Measurements from ENCODE around the gene HSD17B4.
"Not testable (repeated sequence)": the region's sequence is repeated elsewhere in the genome, so short reads cannot be mapped to it uniquely, and the experiment has no call there.

The HSD17B4 gene

GRCh38 chr5:119480629-119481028 lies 28.3 kb downstream of the HSD17B4 start:
- not testable (repeated sequence) for DNase-seq (ENCODE audit: low read depth in 2 of 2)

GRCh38 chr5:119483155-119483554 lies 30.9 kb downstream of the HSD17B4 start:
- DNase-seq (ENCODE audit: low read depth in 2 of 2) = no peak

DNA sequence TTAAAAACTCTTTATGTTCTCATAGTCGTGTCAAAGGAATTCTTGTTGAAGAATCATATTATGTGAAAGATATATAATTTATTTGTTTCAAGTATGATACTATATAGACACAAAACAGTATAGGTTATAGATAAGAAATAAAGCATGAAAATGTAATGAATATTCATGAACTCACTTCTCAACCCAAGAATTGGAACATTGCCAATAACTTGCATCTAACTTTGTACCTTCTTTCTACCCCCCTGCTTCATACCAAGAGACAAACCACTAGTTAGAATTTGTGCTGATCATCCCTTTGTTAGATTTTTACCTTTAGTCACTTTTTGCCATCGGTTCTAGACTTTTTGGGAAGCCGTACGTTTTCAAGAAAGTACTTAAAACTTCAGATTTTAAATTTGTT lies 32.6 kb downstream of the HSD17B4 start:
- DNase-seq (ENCODE audit: low read depth in 2 of 2) = no peak

GRCh38 chr5:119501671-119502179 lies 49.4 kb downstream of the HSD17B4 start:
- no peak for DNase-seq (ENCODE audit: low read depth in 2 of 2)

DNA sequence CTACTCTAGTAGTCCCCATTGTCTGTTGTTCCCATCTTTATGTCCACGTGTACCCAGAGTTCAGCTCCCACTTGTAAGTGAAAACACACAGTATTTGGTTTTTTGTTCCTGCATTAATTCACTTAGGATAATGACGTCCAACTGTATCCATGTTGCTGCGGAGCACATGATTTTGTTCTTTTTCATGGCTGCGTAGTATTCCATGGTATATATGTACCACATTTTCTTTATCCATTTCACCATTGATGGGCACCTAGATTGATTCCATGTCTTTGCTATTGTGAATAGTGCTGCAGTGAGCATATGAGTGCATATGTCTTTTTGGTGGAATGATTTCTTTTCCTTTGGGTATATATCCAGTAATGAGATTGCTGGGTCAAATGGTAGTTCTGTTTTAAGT lies 51.6 kb downstream of the HSD17B4 start:
- not testable (repeated sequence) for DNase-seq (ENCODE audit: low read depth in 2 of 2)

DNA sequence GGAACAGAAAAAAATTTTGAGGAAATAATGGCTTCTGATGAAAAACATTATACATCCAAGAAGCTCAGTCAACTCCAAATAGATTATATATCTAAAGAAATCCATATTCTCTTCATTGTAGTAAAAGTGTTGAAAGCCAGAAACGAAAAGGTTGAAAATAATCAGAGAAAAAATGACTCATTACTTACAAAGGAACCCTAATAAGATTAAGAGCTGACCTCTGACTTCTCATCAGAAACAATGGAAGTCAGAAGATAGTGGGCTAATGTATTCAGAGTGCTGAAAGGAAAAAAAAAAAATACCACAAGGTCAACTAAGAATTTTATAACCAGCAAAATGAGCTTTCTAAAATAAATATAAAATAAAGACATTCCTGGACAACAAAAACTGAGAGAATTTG lies 60.0 kb downstream of the HSD17B4 start:
- DNase-seq (ENCODE audit: low read depth in 2 of 2) = no peak

GRCh38 chr5:119515192-119515591 lies 62.9 kb downstream of the HSD17B4 start:
- DNase-seq (ENCODE audit: low read depth in 2 of 2) = no peak

- not testable (repeated sequence) for DNase-seq (ENCODE audit: low read depth in 2 of 2)
These were observed 64.8 kb downstream of the HSD17B4 start for GRCh38 chr5:119517115-119517514.

DNA sequence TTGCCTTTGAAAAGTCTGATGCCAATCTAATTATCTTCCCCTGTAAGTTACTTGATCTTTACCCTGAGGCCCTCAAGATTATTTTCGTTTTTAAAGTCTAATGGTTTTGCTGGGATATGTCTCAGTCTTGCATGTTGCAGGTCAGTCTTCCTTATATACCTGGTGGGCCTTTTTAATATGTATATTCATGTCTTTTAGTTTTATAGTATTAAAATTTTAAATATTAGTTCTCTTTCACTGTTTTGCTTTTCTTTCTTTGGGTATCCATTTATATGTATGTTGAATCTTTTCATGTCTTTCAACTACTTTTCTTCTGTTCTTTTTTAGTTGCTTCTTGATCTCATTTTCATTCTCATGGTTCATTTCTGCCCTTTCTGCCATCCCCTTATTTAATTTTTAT lies 68.9 kb downstream of the HSD17B4 start:
- no peak for DNase-seq (ENCODE audit: low read depth in 2 of 2)

GRCh38 chr5:119522841-119523240 lies 70.5 kb downstream of the HSD17B4 start:
- no peak for DNase-seq (ENCODE audit: low read depth in 2 of 2)

- no peak for DNase-seq (ENCODE audit: low read depth in 2 of 2)
These were observed 72.2 kb downstream of the HSD17B4 start for GRCh38 chr5:119524485-119524884.

DNA sequence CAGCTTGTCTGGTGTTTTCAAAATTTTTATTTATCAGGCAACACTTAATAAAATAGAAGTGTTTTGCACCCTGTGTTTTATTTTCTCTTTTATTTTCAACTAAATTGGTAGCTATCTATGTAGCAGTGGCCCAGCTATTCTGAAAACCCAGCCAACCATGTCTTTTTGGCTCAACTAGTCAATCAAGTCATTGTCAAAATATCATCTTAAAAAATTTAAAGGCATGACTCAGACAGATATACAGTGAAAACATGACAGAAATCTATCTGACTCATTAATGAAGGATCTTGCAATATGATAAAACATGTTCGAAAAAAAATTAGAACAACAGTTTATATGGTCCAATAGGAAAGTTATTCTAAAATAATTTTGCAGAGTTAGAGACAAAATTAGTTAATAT lies 75.1 kb downstream of the HSD17B4 start:
- no peak for DNase-seq (ENCODE audit: low read depth in 2 of 2)

- DNase-seq (ENCODE audit: low read depth in 2 of 2) = no peak
These were observed 77.5 kb downstream of the HSD17B4 start for GRCh38 chr5:119529811-119530210.

GRCh38 chr5:119532637-119533036 lies 80.3 kb downstream of the HSD17B4 start:
- DNase-seq (ENCODE audit: low read depth in 2 of 2) = no peak

DNA sequence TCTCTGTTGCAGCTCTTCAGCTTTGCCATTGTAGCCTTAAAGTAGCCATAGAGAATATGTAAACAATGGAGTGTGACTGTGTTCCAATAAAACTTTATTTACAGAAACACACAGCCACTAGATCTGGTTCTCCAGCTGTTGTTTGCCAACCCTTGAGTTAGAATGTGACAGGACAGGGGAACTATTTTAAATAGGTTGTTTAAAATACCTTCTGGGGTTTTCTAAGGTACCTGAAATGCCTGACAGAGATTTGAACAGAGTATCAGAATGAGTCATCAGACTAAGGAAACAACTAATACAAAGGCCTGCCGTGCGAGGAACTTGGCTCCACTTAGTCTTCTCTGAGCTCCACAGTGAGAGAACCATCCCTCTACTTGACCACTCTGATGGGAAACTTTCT lies 85.4 kb downstream of the HSD17B4 start:
- DNase-seq (ENCODE audit: low read depth in 2 of 2) = no peak

DNA sequence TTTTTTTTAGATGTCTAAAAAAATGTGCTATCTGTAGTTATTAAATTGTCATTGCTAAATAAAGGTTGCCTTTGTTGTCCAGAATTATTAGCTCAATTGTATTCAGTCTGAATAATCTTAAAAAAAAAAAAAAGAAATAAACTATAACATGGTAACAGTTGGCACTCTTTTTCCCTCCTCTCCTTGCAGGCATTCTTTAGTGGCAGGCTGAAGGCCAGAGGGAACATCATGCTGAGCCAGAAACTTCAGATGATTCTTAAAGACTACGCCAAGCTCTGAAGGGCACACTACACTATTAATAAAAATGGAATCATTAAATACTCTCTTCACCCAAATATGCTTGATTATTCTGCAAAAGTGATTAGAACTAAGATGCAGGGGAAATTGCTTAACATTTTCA lies 89.4 kb downstream of the HSD17B4 start:
- no peak for DNase-seq (ENCODE audit: low read depth in 2 of 2)

DNA sequence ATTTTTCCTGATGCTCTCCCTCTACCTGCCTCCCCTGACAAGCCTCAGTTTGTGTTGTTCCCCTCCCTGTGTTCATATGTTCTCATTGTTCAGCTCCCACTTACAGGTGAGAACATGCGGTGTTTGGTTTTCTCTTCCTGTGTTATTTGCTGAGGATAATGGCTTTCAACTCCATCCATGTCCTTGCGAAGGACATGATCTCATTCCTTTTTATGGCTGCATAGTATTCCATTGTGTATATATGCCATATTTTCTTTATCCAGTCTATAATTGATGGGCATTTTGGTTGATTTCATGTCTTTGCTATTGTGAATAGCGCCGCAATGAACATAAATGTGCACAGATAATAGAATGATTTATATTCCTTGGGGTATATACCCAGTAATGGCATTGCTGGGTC lies 99.5 kb downstream of the HSD17B4 start:
- no peak for DNase-seq (ENCODE audit: low read depth in 2 of 2)

DNA sequence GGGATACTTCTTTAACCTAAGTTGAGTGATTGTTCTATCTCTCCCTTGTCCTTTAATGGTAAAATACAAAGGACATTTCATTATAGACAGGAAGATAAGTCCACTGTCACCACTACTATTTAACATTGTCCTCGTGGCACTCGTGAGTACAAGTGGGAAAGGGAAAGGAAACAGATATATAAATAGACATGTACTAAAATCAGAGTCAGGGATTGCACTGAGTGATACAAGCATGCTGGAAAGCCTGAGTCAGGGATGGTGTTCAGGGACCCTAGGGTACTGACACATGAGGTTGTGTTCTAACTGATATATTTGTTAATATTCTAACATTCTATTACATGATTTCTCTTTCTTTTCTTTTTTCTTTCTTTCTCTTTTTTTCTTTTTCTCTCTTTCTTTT lies 102.3 kb downstream of the HSD17B4 start:
- no peak for DNase-seq (ENCODE audit: low read depth in 2 of 2)

DNA sequence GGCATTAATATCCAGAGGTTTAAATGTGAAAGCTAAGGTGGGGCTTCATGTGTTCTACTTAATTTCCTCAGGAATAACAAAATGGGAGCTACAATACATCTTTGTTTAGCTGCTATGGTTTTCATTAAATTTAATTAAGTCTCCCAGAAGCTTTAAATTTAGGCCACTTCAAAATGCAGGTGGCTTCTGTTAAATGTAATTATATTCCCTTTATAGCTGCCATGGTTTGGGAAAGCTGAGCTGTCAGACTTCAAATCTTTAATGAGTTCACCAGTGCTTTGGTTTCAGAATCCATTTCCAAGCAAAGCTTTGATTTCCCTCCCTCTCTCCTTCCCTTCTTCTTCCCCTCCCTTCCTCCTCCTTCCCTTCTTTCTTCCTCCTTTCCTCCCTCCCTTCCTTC lies 118.6 kb downstream of the HSD17B4 start:
- no peak for DNase-seq (ENCODE audit: low read depth in 2 of 2)

GRCh38 chr5:119578937-119579336 lies 126.6 kb downstream of the HSD17B4 start:
- DNase-seq (ENCODE audit: low read depth in 2 of 2) = no peak

- no peak for DNase-seq (ENCODE audit: low read depth in 2 of 2)
These were observed 130.7 kb downstream of the HSD17B4 start for GRCh38 chr5:119582987-119583386.

DNA sequence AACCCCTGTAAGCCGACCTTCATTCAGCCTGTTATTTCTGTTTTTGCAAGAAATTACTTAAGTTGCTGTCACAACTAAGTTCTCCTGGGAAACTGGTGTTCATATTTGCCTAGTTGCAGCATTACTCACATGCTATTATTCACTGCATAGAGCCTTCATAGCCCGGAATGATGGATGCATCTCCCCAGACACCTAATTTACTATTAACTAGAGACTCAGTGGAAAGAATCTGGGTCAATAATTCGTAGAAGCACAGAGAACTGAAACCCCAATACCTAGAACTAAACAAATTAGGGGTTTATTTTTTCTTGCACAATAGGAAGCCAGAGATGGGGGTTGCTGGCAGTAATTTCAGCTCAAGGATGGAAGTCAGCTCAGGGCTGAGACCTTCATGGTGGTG lies 131.4 kb downstream of the HSD17B4 start:
- DNase-seq (ENCODE audit: low read depth in 2 of 2) = no peak

Measured in stimulated activated CD4-positive, alpha-beta T cell treated with anti-CD3 and anti-CD28 coated beads, Interleukin-1b, Interleukin-23, amount 100 ng/mL, for 4 hours (primary cell).